AG09319 (cell line): ENCODE measurements around the gene INTS6L.

Source experiments
- DNase-seq: peaks from one replicate; pipeline ENCODE4 v3.0.0-alpha.2; 2010; ENCODE audit warnings: low read depth; ENCODE audit errors: extremely low read depth
- TF ChIP-seq, protein P1 (sequence below): IDR thresholded peaks from 2 replicates; pipeline ENCODE4 v1.5.1; 2011; ENCODE audit warnings: low read depth, mild to moderate bottlenecking, inconsistent platforms, low read length, moderate library complexity

INTS6L gene

DNA sequence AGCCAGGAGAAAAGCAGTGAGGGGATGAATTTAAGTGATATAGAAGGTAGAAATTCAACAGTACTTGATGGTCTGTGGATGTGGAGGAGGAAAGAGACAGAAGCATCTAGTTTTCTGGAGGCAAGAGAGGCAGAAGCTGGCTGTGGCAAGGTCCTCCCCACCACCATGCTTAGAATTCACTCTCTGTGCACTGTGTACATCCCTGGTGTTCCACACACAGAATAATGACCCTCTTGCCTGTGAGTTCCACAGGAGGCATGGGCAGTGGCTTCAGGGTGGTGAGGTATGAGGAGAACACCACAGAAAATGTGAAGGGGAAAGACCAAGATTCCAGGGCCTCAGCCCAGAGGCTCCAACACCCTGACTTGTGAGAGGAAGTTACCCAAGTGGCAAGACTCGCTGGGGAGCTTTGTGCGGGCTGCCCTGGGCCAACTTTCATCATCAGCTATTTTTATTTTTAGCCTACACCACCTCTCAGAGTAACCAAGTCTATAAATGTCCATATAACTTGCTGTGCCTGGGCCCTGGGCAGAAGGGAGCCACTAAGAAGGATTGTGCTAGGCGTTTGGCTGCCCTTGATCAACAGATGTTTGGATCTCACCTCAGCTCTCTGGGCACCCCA lies 7.8 kb upstream of the INTS6L start:
- DNase-seq: no peak
- TF ChIP-seq, protein P1, sequence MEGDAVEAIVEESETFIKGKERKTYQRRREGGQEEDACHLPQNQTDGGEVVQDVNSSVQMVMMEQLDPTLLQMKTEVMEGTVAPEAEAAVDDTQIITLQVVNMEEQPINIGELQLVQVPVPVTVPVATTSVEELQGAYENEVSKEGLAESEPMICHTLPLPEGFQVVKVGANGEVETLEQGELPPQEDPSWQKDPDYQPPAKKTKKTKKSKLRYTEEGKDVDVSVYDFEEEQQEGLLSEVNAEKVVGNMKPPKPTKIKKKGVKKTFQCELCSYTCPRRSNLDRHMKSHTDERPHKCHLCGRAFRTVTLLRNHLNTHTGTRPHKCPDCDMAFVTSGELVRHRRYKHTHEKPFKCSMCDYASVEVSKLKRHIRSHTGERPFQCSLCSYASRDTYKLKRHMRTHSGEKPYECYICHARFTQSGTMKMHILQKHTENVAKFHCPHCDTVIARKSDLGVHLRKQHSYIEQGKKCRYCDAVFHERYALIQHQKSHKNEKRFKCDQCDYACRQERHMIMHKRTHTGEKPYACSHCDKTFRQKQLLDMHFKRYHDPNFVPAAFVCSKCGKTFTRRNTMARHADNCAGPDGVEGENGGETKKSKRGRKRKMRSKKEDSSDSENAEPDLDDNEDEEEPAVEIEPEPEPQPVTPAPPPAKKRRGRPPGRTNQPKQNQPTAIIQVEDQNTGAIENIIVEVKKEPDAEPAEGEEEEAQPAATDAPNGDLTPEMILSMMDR: no peak

DNA sequence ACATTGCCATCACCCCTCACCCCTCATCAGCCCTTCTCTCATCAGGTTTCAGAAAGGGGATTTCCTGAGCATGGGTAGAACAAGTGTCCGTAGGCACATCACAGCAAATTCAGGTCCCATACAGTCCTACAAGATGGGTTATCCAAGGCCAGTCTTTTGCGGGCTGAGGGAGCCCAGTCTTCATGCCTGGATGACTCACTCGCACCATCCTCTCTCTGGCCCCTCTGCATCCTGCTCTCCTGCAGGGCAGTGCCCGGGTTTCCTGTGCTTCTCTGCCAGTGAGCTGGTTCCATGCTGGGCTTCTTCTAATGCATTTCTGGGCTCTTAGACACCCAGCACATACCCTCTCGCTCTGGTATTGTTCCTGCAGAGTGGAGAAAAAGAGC lies 7.3 kb upstream of the INTS6L start:
- TF ChIP-seq, protein P1: no peak
- DNase-seq: no peak

DNA sequence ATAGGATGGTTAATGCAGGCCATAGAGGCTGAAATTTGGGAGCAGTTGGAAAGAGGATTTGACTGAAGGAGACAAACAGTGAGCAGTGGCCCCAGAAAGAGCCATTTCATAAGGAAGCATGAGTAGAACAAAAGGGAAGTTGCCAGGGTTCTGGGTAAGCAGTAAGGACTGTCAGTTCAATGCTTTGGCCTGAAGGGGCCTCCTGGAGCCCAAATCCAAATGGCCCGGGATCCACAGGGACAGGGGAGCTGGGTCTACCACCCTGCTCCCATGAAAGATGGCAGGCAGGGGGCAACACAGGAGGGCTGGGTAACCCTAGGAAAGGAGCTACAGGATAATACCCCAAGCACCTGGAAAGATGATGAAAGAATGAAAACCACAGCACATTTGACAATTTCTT lies 4.1 kb upstream of the INTS6L start:
- no peak for DNase-seq
- TF ChIP-seq, protein P1: no peak

DNA sequence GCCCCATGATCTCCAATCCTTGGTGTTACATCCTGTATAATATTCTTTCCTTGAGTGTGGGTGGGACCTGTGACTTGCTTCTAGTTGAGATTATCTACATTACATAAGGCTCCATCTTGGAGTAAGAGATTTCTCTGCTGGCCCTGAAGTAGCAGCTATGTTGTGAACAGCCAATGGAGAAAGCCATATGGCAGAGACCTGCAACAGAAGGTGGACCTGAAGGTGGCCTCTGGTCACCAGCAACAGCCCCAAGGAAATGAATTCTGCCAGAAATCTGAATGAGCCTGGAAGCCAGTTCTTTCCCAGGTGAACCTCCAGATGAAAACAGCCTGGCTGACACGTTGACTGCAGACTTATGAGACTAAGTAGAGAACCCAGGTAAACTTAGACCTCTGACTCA lies 2.3 kb upstream of the INTS6L start:
- TF ChIP-seq, protein P1: no peak
- DNase-seq: no peak

DNA sequence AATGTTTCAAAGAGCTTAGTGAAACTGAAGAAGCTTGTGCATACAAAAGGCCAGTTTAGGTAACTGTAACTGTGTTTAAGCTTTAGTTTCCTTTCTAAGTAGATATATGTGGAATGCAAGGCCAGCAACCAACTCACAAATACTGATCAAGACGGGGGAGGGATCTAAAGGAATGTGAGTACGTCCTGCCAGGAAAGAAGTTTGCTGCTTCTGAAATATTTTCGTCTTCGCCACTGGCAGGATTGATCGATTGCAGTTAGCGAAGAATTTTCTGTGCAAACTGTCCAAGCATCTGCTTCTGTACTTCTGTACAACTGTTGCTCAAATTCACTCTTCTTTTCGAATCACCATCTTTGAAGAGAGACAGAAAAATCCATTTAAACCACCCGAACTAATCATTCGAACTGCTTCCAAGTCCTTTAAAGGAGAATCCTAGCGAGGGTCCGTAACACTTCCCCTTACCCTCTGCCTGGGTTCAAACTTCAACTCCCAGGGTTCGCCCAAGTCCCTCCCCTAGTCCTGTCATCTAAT lies 373 bp upstream of the INTS6L start:
- TF ChIP-seq, protein P1: no peak
- DNase-seq: no peak

DNA sequence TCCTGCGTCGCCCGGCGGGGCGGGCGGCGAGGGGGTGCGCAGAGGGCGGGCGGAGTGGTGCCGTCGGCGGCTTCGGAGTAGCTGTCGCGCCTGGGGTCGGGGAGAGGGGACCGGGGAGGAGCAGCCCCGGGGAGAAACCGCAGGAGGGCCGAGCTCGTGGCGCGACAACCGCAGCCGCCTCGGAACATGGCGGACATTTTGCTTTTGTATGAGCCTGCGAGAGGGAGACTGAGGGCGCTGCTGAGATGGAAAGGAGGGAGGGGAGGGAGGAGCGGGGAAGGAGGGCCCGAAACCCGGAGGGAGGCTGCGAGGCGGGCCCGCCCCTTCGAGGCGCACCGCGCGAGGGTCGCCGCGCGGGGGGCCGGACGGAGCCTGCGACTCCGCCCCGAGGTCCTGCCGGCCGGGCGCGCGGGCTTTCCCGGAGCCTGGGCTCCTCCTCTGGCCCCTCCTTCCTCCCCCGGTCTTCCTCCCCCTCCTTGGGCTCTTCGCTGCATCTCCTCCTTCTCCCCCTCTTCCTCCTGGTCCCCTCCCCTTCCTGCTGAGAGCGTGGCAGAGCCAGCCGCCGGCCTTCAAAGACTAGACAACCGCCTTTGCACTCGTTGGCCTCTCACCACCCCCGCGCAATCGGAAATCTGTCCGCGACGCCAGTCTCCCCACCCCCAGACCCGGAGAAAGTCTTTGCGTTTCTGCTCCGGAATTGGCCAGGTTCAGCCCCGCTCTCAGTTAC lies 1.1 kb downstream of the INTS6L start:
- DNase-seq: peak; percentile 71
- TF ChIP-seq, protein P1: no peak; the same call in none of the 2 replicates

DNA sequence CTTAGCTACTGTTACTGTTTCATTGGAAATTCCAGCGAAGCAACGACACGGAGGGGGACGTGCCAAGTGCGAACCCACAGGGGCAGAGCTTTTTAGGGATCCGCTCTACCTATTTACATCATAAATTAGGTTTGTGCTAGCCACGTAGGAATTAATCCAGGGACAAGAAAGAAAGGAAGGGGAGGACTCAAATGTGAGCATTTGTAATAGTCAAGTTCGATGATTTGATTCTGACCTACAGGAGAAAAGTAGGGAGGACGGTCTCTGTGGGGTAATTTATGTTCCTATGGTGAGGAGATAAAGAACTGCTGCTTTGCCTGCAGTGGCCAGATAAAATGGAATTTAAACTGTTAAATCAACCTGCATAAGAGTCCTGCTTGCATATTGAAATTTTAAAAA lies 1.7 kb downstream of the INTS6L start:
- TF ChIP-seq, protein P1: no peak
- no peak for DNase-seq
